A172 (cell line): ENCODE results near the gene EDDM3A. TPM values are rescaled to one million over a fixed set of nuclear protein-coding genes. Genes with fewer than 3 reads are reported as not detected.
"Not testable (repeated sequence)": the region's sequence is repeated elsewhere in the genome, so short reads cannot be mapped to it uniquely, and the experiment has no call there.

ENCODE experiments used
- DNase-seq: peaks from one replicate; pipeline ENCODE4 v3.0.0-alpha.2; 2015; ENCODE audit warnings: low spot score
- total RNA-seq: library from RNA; depleted of rRNA; stranded (reverse); fragments of >200 nt; shearing (Covaris generic); gene quantifications from 2 replicates; pipeline ENCODE4 v1.2.3, GENCODE V29; 2014

EDDM3A gene
- total RNA-seq, 1 experiment from 2014 or later, result not detected

DNA sequence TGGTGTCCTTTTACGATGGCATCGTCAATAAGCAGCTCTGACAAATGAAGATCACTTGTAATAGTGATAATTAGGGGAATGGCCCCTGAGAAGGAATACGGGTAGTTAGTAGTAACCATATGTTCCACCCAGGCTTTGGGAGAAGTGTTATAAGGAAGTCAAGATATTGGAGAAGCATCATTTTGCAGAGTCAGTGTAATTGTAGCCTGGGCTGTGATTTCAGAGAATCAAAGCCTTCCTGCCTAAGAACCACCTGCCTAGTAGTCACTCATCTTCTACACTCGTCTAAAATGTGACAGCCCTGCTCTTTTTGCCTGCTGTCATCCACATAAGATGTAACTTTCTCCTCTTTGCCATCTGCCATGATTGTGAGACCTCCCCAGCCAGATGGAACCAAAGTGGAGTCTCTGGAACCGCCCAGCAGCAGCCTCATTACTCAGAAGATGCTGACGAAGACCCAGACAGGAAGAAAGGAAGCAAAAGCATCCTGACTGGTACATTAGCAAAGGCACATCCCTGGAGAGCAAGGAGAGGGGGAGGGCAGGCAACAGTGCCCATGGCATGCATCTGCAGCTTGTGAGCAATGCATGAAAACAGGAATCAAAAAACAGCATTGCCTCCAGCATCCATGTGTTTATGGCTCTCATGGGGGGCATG, 12.6 kb upstream of the EDDM3A start:
- DNase-seq, result no peak

- DNase-seq, result no peak
Measured at GRCh38 chr14:20733684-20734429, 11.8 kb upstream of the EDDM3A start.

DNA sequence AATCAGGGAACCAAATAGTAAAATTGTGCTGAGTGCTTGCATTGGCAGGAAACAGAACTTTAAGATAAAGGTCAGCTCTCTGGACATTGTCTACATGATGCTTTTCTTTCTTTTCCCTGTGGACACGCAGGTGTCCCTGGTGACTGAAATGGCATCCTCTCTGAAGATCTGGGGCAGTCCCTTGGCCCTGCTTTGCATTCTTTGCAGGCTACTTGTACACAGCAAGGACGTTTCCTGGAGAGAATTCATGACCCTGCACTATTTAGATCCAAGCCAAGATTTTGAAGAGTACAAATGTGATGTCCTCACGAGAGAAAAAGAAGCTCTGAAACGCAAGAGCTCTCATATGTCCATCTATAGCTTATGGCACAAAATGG, 11.3 kb upstream of the EDDM3A start:
- DNase-seq, result no peak

GRCh38 chr14:20738292-20738691, 7.4 kb upstream of the EDDM3A start:
- not testable (repeated sequence) for DNase-seq

- DNase-seq, result no peak
Measured at GRCh38 chr14:20742132-20742531, 3.6 kb upstream of the EDDM3A start.

GRCh38 chr14:20743556-20743955, 2.1 kb upstream of the EDDM3A start:
- DNase-seq, result no peak

DNA sequence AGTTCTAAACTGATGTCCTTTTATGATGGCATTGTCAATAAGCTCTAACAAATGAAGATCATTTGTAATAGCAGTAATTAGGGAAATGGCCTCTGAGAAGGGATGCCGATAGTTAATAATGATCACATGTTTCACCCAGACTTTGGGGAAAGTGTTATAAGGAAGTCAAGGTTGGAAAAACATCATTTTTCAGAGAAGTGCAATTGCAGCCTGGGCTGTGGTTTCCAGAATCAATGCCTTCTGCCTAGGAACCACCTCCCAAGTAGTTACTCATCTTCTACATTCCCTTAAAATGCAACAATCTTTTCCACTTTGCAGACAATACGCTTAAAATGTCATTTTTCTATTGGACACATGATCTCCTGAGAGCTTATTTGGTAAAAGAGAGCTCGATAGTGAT, 879 bp downstream of the EDDM3A start:
- no peak for DNase-seq

DNA sequence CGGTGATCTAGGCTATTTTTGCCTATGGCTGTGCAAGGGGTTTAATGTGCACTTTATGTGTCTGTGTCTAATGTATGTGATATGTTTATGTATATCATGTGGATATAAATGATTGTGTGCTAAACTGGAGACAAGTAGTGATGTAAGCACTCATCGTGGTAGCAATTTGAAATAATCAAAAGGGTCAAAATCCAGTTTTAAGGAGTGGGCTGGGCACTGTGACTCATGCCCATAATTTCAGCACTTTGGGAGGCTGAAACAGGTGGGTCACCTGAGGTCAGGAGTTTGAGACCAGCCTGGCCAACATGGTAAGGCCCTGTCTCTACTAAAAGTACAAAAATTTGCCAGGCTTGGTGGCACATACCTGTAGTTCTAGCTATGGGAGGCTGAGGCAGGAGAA, 2.8 kb downstream of the EDDM3A start:
- no peak for DNase-seq

DNA sequence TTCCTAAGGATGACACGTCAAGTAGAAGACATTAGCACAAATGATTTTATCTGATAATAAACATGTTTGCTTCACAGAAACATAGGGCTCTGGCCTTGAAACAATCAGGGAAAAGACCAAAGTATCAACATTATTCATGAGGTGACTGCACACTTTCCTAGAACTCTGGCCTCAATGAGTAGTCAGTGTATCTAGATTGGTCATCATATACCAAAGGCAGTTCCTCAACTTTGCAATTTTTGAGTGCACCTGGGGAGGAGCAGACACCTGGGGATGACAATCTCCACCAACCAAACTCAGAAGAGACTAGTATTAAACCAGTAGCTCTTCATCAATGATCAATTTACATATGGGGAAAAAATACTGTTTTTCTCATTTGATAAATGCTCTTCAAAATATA, 4.5 kb downstream of the EDDM3A start:
- DNase-seq, result no peak

DNA sequence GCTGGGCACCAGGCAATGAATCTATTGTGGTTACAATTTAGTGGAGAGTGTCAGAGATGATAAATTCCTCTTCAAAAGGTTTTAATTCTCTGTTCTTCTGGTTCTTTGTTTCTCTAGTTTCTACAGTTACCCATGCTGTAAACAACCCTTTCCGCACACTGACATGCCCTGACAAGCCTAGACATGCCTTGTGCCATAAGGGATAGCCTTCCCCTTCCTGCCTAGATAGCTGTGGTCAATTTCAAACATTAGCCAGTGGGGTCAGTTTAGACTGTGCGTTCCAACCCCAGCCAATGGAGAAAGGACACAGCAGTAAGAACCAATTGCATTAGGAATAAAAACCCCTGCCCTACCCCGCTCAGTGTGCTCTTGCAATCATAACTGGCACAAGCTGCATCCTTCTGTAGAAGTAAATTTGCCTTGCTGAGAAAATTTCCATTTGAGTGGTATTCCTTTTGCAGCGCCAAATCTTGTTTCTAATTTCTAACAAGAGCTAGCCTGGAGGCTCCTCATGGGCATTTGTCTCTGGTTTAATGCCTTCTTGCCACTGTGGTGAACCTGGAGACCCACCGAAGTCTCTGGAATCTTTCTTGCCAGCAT, 6.4 kb downstream of the EDDM3A start:
- no peak for DNase-seq

DNA sequence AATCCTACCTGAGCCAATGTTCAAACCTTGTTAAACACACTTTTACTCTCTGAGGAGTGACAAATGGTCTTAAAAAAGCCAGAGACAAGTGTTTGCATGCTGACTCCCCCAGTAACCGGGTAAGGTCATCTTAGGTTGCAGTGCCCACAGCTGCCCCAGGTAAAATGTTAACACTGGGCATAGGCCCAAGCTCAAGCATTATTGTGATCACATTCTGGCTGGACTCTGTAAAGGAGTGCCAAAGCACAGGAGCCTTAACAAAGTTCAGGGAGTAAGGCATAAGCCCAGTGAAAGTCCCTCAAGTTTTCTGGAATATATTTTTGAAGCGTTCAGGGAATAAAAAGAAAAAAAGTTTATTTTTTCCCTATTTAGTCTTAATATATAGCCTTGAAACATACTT, 8.6 kb downstream of the EDDM3A start:
- no peak for DNase-seq

DNA sequence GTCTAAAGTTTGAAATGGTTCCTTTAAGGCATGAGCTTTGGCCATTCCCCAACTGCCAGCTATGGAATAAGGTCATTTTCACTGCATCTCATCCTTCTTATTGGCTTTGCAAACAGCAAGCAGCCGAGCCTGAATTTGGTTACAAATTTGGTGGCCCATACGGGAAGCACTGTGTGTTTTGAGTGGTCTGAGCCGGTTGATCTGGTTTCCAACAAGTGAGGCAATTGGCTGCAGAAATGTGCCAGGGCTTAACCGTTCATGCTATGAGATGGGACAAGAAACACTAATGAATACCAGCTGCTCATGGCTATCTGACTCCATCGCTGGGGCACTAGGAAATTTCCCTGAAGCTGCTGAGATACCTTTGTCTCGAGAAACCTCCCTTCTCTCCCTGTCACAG, 9.3 kb downstream of the EDDM3A start:
- DNase-seq, result no peak

DNA sequence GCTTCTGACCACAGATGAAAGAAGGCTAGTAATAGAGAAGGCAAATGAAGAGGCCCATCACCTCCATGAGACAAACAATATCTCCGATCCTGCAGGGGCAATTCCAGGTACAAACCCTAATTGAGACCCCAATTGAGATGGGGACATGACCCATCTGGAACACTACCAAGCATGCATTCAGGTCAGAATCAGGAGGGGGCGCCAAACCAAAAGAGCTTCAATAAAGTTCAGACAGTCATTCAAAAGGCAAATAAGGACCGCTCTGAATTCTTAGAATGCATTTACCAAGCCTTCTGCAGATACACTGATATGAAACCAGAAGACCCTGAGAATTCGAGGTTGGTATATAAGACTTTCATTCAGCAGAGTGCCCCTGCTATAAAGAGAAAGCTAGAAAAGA, 12.3 kb downstream of the EDDM3A start:
- DNase-seq, result no peak

- not testable (repeated sequence) for DNase-seq
Measured at GRCh38 chr14:20759465-20759864, 13.8 kb downstream of the EDDM3A start.

- no peak for DNase-seq
Measured at GRCh38 chr14:20760950-20761349, 15.3 kb downstream of the EDDM3A start.

GRCh38 chr14:20768593-20768892, 22.9 kb downstream of the EDDM3A start:
- DNase-seq, result no peak

DNA sequence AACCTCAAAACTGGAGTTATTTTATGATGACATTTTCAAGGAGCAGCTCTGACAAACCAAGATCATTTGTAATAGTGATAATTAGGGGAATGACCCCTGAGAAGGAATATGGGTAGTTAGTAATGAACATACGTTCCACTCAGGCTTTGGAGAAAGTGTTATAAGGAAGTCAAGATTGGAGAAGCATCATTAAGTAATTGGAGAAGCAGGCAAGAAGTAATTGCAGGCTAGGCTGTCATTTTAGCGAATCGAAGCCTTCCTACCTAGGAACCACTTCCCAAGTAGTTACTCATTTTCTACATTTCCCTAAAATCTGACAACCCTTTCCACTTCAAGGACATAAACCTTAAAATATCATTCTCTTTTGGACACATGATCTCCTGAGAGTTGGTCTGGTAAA, 23.7 kb downstream of the EDDM3A start:
- DNase-seq, result no peak

- DNase-seq, result no peak
Measured at GRCh38 chr14:20772650-20773049, 27.0 kb downstream of the EDDM3A start.

DNA sequence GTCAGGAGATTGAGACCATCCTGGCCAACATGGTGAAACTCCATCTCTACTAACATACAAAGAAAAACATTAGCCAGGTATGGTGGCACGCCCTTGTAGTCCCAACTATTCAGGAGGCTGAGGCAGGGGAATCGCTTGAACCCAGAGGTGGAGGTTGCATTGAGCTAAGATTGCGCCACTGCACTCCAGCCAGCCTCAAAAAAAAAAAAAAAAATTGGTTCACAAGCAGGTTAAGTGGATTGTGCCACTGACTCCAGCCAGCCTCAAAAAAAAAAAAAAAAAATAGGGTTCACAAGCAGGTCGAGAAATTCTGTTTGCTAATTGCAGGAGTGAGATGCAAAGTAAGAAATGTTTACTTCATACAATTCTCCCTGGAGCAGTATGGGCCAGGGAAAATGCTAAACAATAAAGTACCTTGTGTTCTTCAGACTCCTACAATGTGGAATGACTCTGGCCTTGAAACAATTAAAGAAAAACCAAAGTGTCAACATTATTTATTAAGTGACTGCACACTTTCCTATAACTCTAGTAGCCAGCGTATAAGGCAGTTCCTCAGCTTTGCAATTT, 28.7 kb downstream of the EDDM3A start:
- no peak for DNase-seq

DNA sequence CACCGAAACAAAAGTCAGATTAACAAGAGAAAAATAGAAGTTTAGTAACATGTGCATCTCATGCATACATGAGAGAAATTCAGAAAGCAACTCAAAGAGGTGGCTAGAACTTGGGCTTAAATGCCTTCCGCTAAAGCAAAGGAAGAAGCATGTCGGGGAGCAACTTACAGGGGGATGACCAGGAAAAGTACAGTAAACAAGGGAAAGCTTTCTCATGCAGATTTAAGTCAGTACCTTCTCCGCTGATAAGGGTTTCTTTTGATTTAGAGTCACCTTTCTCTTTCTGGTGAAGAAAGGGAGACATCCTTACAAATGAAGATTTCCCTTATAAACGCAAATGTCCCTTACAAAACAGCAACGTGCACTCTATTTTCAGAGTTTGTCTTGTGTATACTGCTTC, 29.4 kb downstream of the EDDM3A start:
- no peak for DNase-seq

DNA sequence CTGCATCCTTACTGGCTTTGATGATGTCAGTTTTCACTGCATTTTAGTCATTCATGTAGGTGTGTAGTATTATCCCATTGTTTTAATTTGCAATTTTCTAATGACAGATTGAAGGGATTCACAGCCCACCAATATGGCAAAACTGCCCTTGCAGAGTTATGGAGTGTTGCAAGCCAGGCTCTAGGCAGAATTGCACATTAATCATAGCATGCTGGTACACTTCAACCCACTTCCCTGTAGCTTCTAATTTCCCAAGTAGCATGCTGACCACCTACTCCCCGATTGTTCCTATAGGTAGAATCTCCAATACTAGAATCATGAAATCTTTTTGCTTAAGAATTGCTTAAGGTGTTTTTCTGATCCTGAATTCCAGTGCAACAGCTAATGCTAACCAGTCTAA, 30.2 kb downstream of the EDDM3A start:
- DNase-seq, result no peak

- no peak for DNase-seq
Measured at GRCh38 chr14:20781803-20782202, 36.1 kb downstream of the EDDM3A start.

DNA sequence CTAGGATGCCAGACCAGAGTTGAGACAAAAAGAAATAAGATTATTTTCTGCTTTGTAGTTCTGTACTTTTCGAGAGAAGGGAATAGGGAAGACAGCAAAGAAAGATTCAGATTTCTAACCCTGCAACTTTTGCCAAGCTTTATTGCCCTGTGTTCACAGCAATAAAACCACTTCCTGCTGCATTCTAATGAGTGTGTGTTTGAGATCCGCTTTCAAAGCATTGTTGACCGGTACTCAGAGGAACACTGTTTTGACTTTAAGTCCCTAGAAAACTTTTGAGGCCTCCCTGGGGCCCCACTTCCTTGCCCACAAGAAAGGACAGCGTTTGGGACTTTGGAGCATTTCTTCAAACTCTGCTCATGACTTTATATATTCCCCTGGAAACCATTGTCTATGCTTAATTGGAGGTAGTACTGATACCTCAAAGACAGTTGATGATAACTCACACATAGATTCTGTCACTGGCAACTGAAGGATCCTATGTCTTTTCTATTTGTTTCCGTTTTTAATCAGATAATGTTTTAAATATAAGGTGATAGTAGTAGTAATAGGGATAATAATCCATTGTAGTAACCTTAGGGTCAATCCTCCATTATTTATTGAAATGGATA, 36.7 kb downstream of the EDDM3A start:
- DNase-seq, result no peak
